K562 (cell line): ENCODE data around the gene CCNL2. TPM values are rescaled to one million over a fixed set of nuclear protein-coding genes. Genes with fewer than 3 reads are reported as not detected.

ENCODE experiments used
- ZBTB17 ChIP-seq: fragments of 450-650 bp; formaldehyde crosslinking; IDR thresholded peaks from 2 replicates; pipeline ENCODE4 v1.4.0; 2020; ENCODE audit warnings: mild to moderate bottlenecking
- ZNF408 ChIP-seq: fragments of 250-450 bp; sonication (Bioruptor Pico); IDR thresholded peaks from 2 replicates; pipeline ENCODE4 v1.4.0; 2020; ENCODE audit warnings: low read depth, mild to moderate bottlenecking, moderate library complexity
- ZNF696 ChIP-seq: fragments of 250-450 bp; sonication (Bioruptor Pico); conservative IDR thresholded peaks from 2 replicates; pipeline ENCODE4 v1.4.0; 2020; ENCODE audit warnings: mild to moderate bottlenecking, moderate library complexity
- polyA plus RNA-seq, 8 experiments: library from polyadenylated mRNA; depleted of rRNA in 4 of 8; stranded (reverse) in 5 of 8; unstranded in 3 of 8; fragments of >200 nt; fragmentation: Nextera tagmentation in 2 of 8; fragmentation: Illumina TruSeq in 1 of 8; extraction: Ambion mirVana in 2 of 8; extraction: Trizol in 1 of 8; gene quantifications; 2 replicates each; pipeline versions ENCODE4 v1.2.1 to v1.2.3, GENCODE V29; 2011 to 2014; ENCODE audit warnings: inconsistent platforms in 1 of 8, missing spikeins in 1 of 8
- total RNA-seq, 7 experiments: library from RNA; depleted of rRNA in 6 of 7; stranded (reverse); fragments of >200 nt in 6 of 7; fragmentation: Illumina TruSeq in 2 of 7; extraction: Trizol in 2 of 7; gene quantifications; 2 replicates each; pipeline versions ENCODE4 v1.2.1 to v1.2.3, GENCODE V29; 2011 to 2021; ENCODE audit warnings: low replicate concordance in 1 of 7
- TF ChIP-seq, protein P1 (sequence below), 2 experiments: fragments of 250-450 bp in 1 of 2; fragments of 450-650 bp in 1 of 2; sonication (Bioruptor Pico) in 1 of 2; IDR thresholded peaks; 2 replicates each; pipeline versions ENCODE4 v1.6.1 to v1.8.0; 2016 to 2021; ENCODE audit warnings: mild to moderate bottlenecking in 2 of 2, moderate library complexity in 2 of 2, missing compliant biosample characterization in 1 of 2, missing genetic modification characterization in 1 of 2
- TF ChIP-seq, protein P2 (sequence below): fragments of 450-650 bp; IDR thresholded peaks from 2 replicates; pipeline ENCODE4 v1.6.1; 2016; ENCODE audit warnings: antibody characterized with exemption
- TF ChIP-seq, protein P3 (sequence below): sonication (generic); formaldehyde crosslinking; IDR thresholded peaks from 2 replicates; pipeline ENCODE4 v1.8.0; 2023; ENCODE audit warnings: mild to moderate bottlenecking, missing genetic modification reagents
- TF ChIP-seq, protein P4 (sequence below): sonication (generic); formaldehyde crosslinking; IDR thresholded peaks from 2 replicates; pipeline ENCODE4 v1.8.1; 2023; ENCODE audit warnings: mild to moderate bottlenecking, missing genetic modification reagents

CCNL2 gene
- total and polyA plus RNA-seq, 9 of the 15 experiments (the other 6 are each of a cell fraction or from before 2014, with no cell fraction given): 2.8 to 287 (median 94.5) TPM

DNA sequence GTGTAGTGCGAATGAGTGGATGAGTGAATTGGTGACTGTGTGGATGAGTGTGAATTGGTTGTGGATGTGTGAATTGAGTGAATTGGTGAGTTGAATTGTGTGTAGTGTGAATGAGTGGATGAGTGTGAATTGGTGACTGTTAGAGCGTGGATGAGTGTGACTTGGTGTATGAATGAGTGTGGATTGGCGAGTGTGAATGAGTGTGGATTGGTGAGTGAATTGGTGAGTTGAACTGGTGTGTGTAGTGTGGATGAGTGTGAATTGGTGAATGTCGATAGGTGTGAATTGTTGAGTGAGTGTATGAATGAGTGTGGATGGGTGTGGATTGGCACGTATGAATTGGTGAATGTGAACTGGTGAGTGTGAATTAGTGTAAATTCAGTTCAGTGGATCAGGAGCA lies 31.8 kb downstream of the CCNL2 start (continued):
- TF ChIP-seq, protein P1, sequence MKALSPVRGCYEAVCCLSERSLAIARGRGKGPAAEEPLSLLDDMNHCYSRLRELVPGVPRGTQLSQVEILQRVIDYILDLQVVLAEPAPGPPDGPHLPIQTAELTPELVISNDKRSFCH (CRISPR knock-in tag; IDR thresholded peaks at IDR 0.05): no peak
- TF ChIP-seq, protein P1 (tag; IDR thresholded peaks at IDR 0.05): no peak
- no peak for TF ChIP-seq ZNF408 (CRISPR knock-in tag)
- TF ChIP-seq ZBTB17 (CRISPR knock-in tag): no peak
- TF ChIP-seq ZNF696 (CRISPR knock-in tag): no peak
- TF ChIP-seq, protein P2, sequence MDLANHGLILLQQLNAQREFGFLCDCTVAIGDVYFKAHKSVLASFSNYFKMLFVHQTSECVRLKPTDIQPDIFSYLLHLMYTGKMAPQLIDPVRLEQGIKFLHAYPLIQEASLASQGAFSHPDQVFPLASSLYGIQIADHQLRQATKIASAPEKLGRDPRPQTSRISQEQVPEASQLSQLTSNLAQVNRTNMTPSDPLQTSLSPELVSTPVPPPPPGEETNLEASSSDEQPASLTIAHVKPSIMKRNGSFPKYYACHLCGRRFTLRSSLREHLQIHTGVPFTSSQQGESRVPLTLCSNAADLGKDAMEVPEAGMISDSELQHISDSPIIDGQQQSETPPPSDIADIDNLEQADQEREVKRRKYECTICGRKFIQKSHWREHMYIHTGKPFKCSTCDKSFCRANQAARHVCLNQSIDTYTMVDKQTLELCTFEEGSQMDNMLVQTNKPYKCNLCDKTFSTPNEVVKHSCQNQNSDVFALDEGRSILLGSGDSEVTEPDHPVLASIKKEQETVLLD: no peak
- TF ChIP-seq, protein P3, sequence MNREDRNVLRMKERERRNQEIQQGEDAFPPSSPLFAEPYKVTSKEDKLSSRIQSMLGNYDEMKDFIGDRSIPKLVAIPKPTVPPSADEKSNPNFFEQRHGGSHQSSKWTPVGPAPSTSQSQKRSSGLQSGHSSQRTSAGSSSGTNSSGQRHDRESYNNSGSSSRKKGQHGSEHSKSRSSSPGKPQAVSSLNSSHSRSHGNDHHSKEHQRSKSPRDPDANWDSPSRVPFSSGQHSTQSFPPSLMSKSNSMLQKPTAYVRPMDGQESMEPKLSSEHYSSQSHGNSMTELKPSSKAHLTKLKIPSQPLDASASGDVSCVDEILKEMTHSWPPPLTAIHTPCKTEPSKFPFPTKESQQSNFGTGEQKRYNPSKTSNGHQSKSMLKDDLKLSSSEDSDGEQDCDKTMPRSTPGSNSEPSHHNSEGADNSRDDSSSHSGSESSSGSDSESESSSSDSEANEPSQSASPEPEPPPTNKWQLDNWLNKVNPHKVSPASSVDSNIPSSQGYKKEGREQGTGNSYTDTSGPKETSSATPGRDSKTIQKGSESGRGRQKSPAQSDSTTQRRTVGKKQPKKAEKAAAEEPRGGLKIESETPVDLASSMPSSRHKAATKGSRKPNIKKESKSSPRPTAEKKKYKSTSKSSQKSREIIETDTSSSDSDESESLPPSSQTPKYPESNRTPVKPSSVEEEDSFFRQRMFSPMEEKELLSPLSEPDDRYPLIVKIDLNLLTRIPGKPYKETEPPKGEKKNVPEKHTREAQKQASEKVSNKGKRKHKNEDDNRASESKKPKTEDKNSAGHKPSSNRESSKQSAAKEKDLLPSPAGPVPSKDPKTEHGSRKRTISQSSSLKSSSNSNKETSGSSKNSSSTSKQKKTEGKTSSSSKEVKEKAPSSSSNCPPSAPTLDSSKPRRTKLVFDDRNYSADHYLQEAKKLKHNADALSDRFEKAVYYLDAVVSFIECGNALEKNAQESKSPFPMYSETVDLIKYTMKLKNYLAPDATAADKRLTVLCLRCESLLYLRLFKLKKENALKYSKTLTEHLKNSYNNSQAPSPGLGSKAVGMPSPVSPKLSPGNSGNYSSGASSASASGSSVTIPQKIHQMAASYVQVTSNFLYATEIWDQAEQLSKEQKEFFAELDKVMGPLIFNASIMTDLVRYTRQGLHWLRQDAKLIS (CRISPR knock-in tag): no peak
- TF ChIP-seq, protein P4, sequence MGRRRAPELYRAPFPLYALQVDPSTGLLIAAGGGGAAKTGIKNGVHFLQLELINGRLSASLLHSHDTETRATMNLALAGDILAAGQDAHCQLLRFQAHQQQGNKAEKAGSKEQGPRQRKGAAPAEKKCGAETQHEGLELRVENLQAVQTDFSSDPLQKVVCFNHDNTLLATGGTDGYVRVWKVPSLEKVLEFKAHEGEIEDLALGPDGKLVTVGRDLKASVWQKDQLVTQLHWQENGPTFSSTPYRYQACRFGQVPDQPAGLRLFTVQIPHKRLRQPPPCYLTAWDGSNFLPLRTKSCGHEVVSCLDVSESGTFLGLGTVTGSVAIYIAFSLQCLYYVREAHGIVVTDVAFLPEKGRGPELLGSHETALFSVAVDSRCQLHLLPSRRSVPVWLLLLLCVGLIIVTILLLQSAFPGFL: no peak
- TF ChIP-seq, all 486 proteins: peak for 6
